ENCODE results near the gene IL18R1. TPM values are rescaled to one million over a fixed set of nuclear protein-coding genes. Genes with fewer than 3 reads are reported as not detected.

Gene IL18R1
- polyA plus RNA-seq, 4 donors, result 2.2 to 5.2 (median 3.9) TPM

DNA sequence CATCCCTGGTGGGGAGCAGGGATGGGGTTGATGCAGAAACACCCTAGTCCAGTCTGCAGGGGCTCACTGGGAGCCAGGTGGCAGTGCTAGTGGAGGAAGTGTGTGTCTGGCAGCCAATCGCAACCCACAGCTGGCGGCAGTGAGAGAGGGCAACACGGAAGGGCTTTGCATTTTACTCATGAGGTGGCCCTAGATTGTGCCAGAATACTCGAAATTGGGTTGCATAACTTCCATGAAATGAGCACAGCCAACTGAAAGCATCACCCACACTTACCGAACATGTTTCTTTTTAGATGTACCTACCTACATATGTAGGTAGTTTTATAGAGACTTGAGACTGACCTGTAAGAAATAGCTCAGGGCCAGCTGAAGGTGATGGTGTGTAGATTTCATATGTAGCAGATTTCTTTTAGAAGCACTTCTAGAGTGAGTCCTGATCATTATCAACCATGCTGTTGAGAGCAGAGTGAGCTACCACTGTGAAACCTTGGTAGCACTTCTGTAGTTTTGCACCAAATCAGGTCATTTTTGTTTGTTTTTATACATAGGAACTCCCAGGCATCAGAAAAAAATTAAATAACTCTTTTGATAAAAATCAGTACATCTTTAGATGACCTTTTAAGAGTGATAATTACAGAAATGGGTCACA, 13.0 kb downstream of the IL18R1 start:
- WGBS, 3 donors, result 81 to 87% (median 84%) methylated on average over 5 of the region's 5 CpGs
- peaks cover 1 to 15% of the 10 kb centered on the region in 2 donors for H3K9me3 ChIP-seq (ENCODE audit: control insufficient read depth in 2 of 2, insufficient read depth in 1 of 2, low read depth in 1 of 2, low read length in 1 of 2)
- DNase-seq, result peak in 1 of 2 donors; percentile 15
- peak overlapping the region in 1 of 3 donors; percentile 55 for H3K27ac ChIP-seq (ENCODE audit: low read depth in 1 of 3, low read length in 2 of 3)
- no peaks in the 10 kb centered on the region for H3K4me1 ChIP-seq (ENCODE audit: control insufficient read depth in 3 of 3, insufficient read depth in 2 of 3, low read depth in 1 of 3, low read length in 2 of 3)
- peaks cover 2 to 4% (median 4%) of the 10 kb centered on the region in 3 donors for H3K36me3 ChIP-seq (ENCODE audit: control insufficient read depth in 3 of 3, insufficient read depth in 2 of 3, low read depth in 1 of 3, low read length in 3 of 3)
- no peak for FAIRE-seq
- H3K27me3 ChIP-seq (ENCODE audit: control insufficient read depth in 3 of 3, insufficient read depth in 3 of 3, low read length in 3 of 3), result no peaks in the 10 kb centered on the region
- no peak overlapping the region for H3K4me3 ChIP-seq (ENCODE audit: low read depth in 1 of 3, low read length in 3 of 3)

DNA sequence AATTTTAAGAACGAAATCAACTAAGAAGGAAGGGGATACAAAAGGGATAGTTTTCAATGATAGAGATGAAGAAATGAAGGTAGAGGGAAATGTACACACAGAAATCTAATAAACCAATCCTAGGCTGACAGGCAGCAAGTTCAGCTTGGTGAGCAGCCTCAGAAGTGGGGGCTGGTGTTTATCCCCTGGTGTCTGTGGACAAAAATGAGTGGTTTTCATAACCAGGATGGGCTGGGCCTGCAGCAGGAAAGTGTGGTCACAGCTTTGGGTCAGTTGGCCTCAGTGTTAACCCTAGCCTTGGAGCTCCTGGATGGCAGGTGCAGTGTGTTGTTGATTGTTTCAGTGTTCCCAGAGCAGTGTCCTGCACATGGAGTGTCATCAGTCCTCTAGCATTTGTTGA, 14.3 kb downstream of the IL18R1 start:
- Histone ChIP-seq H3K27me3 (ENCODE audit: control insufficient read depth in 3 of 3, insufficient read depth in 3 of 3, low read length in 3 of 3) (no peaks in the 10 kb centered on the region), H3K9me3 (ENCODE audit: control insufficient read depth in 2 of 2, insufficient read depth in 1 of 2, low read depth in 1 of 2, low read length in 1 of 2) (peaks cover 1 to 15% of the 10 kb centered on the region in 2 donors), H3K27ac (ENCODE audit: low read depth in 1 of 3, low read length in 2 of 3) (no peak overlapping the region), H3K4me1 (ENCODE audit: control insufficient read depth in 3 of 3, insufficient read depth in 2 of 3, low read depth in 1 of 3, low read length in 2 of 3) (no peaks in the 10 kb centered on the region), H3K4me3 (ENCODE audit: low read depth in 1 of 3, low read length in 3 of 3) (no peak overlapping the region), H3K36me3 (ENCODE audit: control insufficient read depth in 3 of 3, insufficient read depth in 2 of 3, low read depth in 1 of 3, low read length in 3 of 3) (peaks cover 0 to 4% (median 4%) of the 10 kb centered on the region in 3 donors)
- 93 to 95% (median 95%) methylated on average over 1 of the region's 1 CpG for WGBS, 3 donors
- FAIRE-seq (no peak), DNase-seq (no peak)

- no peaks in the 10 kb centered on the region for H3K36me3 ChIP-seq (ENCODE audit: control insufficient read depth in 3 of 3, insufficient read depth in 2 of 3, low read depth in 1 of 3, low read length in 3 of 3)
- no peaks in the 10 kb centered on the region for H3K9me3 ChIP-seq (ENCODE audit: control insufficient read depth in 2 of 2, insufficient read depth in 1 of 2, low read depth in 1 of 2, low read length in 1 of 2)
- DNase-seq (no peak), FAIRE-seq (no peak)
- H3K27me3 ChIP-seq (ENCODE audit: control insufficient read depth in 3 of 3, insufficient read depth in 3 of 3, low read length in 3 of 3), result no peaks in the 10 kb centered on the region
- H3K4me3 ChIP-seq (ENCODE audit: low read depth in 1 of 3, low read length in 3 of 3), result no peak overlapping the region
- WGBS, 3 donors, result 69 to 90% (median 89%) methylated on average over 1 of the region's 1 CpG
- no peak overlapping the region for H3K27ac ChIP-seq (ENCODE audit: low read depth in 1 of 3, low read length in 2 of 3)
- H3K4me1 ChIP-seq (ENCODE audit: control insufficient read depth in 3 of 3, insufficient read depth in 2 of 3, low read depth in 1 of 3, low read length in 2 of 3), result no peaks in the 10 kb centered on the region
Measured at GRCh38 chr2:102376052-102376591, 20.5 kb downstream of the IL18R1 start.

DNA sequence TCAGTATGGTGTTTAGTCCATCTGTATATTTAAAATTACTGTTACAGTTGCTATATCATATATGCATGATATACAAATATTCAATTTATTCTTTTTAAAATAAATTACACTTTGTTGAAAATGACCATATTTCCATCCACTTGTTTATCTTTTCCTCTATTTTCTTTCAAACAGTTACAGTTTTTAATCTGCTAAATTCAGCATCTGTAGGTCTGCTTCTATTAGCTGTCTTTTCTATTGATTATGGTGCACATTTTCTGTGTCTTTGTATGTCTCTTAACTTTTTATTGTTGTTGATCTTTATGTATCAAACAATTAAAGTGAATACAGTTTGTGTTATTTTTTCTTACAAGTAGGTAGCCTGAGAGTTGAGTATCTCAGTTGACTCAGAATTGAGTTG, 28.1 kb downstream of the IL18R1 start:
- H3K9me3 ChIP-seq (ENCODE audit: control insufficient read depth in 2 of 2, insufficient read depth in 1 of 2, low read depth in 1 of 2, low read length in 1 of 2), result peaks cover 0 to 6% of the 10 kb centered on the region in 2 donors
- H3K27me3 ChIP-seq (ENCODE audit: control insufficient read depth in 3 of 3, insufficient read depth in 3 of 3, low read length in 3 of 3), result no peaks in the 10 kb centered on the region
- DNase-seq, result no peak
- no peak overlapping the region for H3K27ac ChIP-seq (ENCODE audit: low read depth in 1 of 3, low read length in 2 of 3)
- H3K36me3 ChIP-seq (ENCODE audit: control insufficient read depth in 3 of 3, insufficient read depth in 2 of 3, low read depth in 1 of 3, low read length in 3 of 3), result no peaks in the 10 kb centered on the region
- no peaks in the 10 kb centered on the region for H3K4me1 ChIP-seq (ENCODE audit: control insufficient read depth in 3 of 3, insufficient read depth in 2 of 3, low read depth in 1 of 3, low read length in 2 of 3)
- FAIRE-seq, result no peak
- H3K4me3 ChIP-seq (ENCODE audit: low read depth in 1 of 3, low read length in 3 of 3), result no peak overlapping the region

GRCh38 chr2:102385522-102385921, 29.9 kb downstream of the IL18R1 start:
- H3K4me1 ChIP-seq (ENCODE audit: control insufficient read depth in 3 of 3, insufficient read depth in 2 of 3, low read depth in 1 of 3, low read length in 2 of 3), result no peaks in the 10 kb centered on the region
- FAIRE-seq (no peak), DNase-seq (no peak)
- H3K9me3 ChIP-seq (ENCODE audit: control insufficient read depth in 2 of 2, insufficient read depth in 1 of 2, low read depth in 1 of 2, low read length in 1 of 2), result peaks cover 0 to 6% of the 10 kb centered on the region in 2 donors
- no peak overlapping the region for H3K4me3 ChIP-seq (ENCODE audit: low read depth in 1 of 3, low read length in 3 of 3)
- no peaks in the 10 kb centered on the region for H3K27me3 ChIP-seq (ENCODE audit: control insufficient read depth in 3 of 3, insufficient read depth in 3 of 3, low read length in 3 of 3)
- no peaks in the 10 kb centered on the region for H3K36me3 ChIP-seq (ENCODE audit: control insufficient read depth in 3 of 3, insufficient read depth in 2 of 3, low read depth in 1 of 3, low read length in 3 of 3)
- WGBS, 3 donors, result 96 to 97% (median 96%) methylated on average over 1 of the region's 1 CpG
- no peak overlapping the region for H3K27ac ChIP-seq (ENCODE audit: low read depth in 1 of 3, low read length in 2 of 3)

DNA sequence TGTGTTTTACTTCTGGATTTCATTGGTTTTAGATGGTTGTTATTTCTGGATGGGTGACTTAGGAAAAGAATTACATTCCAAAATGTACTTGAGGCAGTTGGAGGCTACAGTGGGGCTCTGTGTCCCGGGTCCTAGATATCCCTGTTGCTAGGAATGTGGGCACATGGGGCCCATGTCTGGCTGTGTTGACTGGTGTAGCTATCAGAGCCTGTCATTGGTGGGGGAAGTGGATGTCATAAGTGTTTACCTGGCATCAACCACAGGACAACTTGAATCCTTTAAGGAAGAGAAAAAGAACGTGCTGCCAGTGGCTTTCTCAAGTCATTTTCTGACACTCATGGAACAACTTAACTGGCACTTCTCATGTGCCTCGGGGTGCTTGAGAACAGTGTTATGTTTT, 30.4 kb downstream of the IL18R1 start:
- Histone ChIP-seq H3K27me3 (ENCODE audit: control insufficient read depth in 3 of 3, insufficient read depth in 3 of 3, low read length in 3 of 3) (no peaks in the 10 kb centered on the region), H3K36me3 (ENCODE audit: control insufficient read depth in 3 of 3, insufficient read depth in 2 of 3, low read depth in 1 of 3, low read length in 3 of 3) (no peaks in the 10 kb centered on the region), H3K4me3 (ENCODE audit: low read depth in 1 of 3, low read length in 3 of 3) (no peak overlapping the region), H3K27ac (ENCODE audit: low read depth in 1 of 3, low read length in 2 of 3) (no peak overlapping the region), H3K4me1 (ENCODE audit: control insufficient read depth in 3 of 3, insufficient read depth in 2 of 3, low read depth in 1 of 3, low read length in 2 of 3) (no peaks in the 10 kb centered on the region), H3K9me3 (ENCODE audit: control insufficient read depth in 2 of 2, insufficient read depth in 1 of 2, low read depth in 1 of 2, low read length in 1 of 2) (peaks cover 0 to 6% of the 10 kb centered on the region in 2 donors)
- 86 to 88% (median 87%) methylated on average over 3 of the region's 3 CpGs for WGBS, 3 donors
- no peak for DNase-seq
- FAIRE-seq, result no peak

DNA sequence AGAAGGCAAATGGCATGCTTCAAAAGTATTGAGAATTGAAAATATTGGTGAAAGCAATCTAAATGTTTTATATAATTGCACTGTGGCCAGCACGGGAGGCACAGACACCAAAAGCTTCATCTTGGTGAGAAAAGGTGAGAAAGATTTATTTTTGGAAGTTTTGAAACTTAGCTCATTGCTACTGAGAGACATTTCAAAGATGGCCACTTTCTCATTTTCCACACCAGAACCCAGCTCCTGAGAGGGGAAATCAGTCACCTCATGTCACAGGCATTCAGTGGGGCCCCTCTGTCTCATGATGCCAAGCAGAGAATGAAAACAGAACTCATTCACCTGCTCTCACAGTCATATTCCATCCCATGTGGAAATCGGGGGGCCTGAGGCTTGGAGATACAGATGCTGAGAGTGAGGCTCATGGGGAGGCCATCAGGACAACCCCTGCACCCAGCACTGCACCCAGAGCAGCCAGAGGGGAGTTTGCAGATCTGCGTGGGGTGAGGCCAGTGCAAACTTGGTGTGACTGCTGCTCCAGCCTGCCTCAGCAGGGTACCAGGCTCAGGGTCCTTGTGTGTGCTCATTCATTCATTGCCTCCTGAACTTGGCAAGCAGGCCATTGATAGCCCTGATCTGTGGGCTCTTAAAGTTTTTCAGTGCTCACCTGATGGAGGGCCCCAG, 31.4 kb downstream of the IL18R1 start:
- 80 to 91% (median 88%) methylated on average over 3 of the region's 3 CpGs for WGBS, 3 donors

GRCh38 chr2:102387763-102388546, 32.4 kb downstream of the IL18R1 start:
- WGBS, 3 donors, result 87 to 98% (median 92%) methylated on average over 7 of the region's 7 CpGs
- no peak for DNase-seq
- no peaks in the 10 kb centered on the region for H3K27me3 ChIP-seq (ENCODE audit: control insufficient read depth in 3 of 3, insufficient read depth in 3 of 3, low read length in 3 of 3)
- no peak overlapping the region for H3K4me3 ChIP-seq (ENCODE audit: low read depth in 1 of 3, low read length in 3 of 3)
- H3K36me3 ChIP-seq (ENCODE audit: control insufficient read depth in 3 of 3, insufficient read depth in 2 of 3, low read depth in 1 of 3, low read length in 3 of 3), result no peaks in the 10 kb centered on the region
- H3K9me3 ChIP-seq (ENCODE audit: control insufficient read depth in 2 of 2, insufficient read depth in 1 of 2, low read depth in 1 of 2, low read length in 1 of 2), result peaks cover 0 to 4% of the 10 kb centered on the region in 2 donors
- no peak overlapping the region for H3K27ac ChIP-seq (ENCODE audit: low read depth in 1 of 3, low read length in 2 of 3)
- no peaks in the 10 kb centered on the region for H3K4me1 ChIP-seq (ENCODE audit: control insufficient read depth in 3 of 3, insufficient read depth in 2 of 3, low read depth in 1 of 3, low read length in 2 of 3)
- no peak for FAIRE-seq

More for the DNA sequence above, 31.4 kb downstream of the IL18R1 start:
- H3K36me3 ChIP-seq (ENCODE audit: control insufficient read depth in 3 of 3, insufficient read depth in 2 of 3, low read depth in 1 of 3, low read length in 3 of 3), result no peaks in the 10 kb centered on the region
- no peak overlapping the region for H3K27ac ChIP-seq (ENCODE audit: low read depth in 1 of 3, low read length in 2 of 3)
- H3K4me1 ChIP-seq (ENCODE audit: control insufficient read depth in 3 of 3, insufficient read depth in 2 of 3, low read depth in 1 of 3, low read length in 2 of 3), result no peaks in the 10 kb centered on the region
- no peak overlapping the region for H3K4me3 ChIP-seq (ENCODE audit: low read depth in 1 of 3, low read length in 3 of 3)
- H3K9me3 ChIP-seq (ENCODE audit: control insufficient read depth in 2 of 2, insufficient read depth in 1 of 2, low read depth in 1 of 2, low read length in 1 of 2), result peaks cover 0 to 5% of the 10 kb centered on the region in 2 donors
- DNase-seq (no peak), FAIRE-seq (no peak)
- no peaks in the 10 kb centered on the region for H3K27me3 ChIP-seq (ENCODE audit: control insufficient read depth in 3 of 3, insufficient read depth in 3 of 3, low read length in 3 of 3)
